Keratinocyte (primary cell): ENCODE measurements around the gene GRM1. TPM values are rescaled to one million over a fixed set of nuclear protein-coding genes. Genes with fewer than 3 reads are reported as not detected.

Source experiments
- DNase-seq: peaks from one replicate; pipeline ENCODE4 v3.0.0-alpha.2; 2011; ENCODE audit warnings: low read depth, missing footprints, low spot score
- FAIRE-seq: peaks from 2 replicates; lab custom pipeline; 2011; peaks lifted over from hg19 to GRCh38; lab: Jason Lieb, UNC
- H2AFZ ChIP-seq: 2 replicates; pipeline ENCODE4 v1.6.0; 2012; ENCODE audit warnings: low read length, control low read depth, inconsistent platforms; ENCODE audit not compliant: control insufficient read depth
- H3K27ac ChIP-seq: 2 replicates; pipeline ENCODE4 v1.5.1; 2011; ENCODE audit warnings: low read length; ENCODE audit not compliant: control insufficient read depth, insufficient read depth
- H3K27me3 ChIP-seq: 3 replicates; pipeline ENCODE4 v1.6.0; 2011; ENCODE audit warnings: low read length; ENCODE audit not compliant: control insufficient read depth, insufficient read depth; ENCODE audit errors: extremely low read depth
- H3K36me3 ChIP-seq, 2 experiments: 2 replicates in 1 of 2; 3 replicates in 1 of 2; pipeline ENCODE4 v1.5.1; 2011; ENCODE audit warnings: low read length in 2 of 2, mild to moderate bottlenecking in 1 of 2; ENCODE audit not compliant: control insufficient read depth in 2 of 2, insufficient read depth in 2 of 2; ENCODE audit errors: extremely low read depth in 1 of 2
- H3K4me1 ChIP-seq: 3 replicates; pipeline ENCODE4 v1.5.1; 2011; ENCODE audit warnings: low read length; ENCODE audit not compliant: control insufficient read depth, insufficient read depth; ENCODE audit errors: extremely low read depth
- H3K4me2 ChIP-seq: 3 replicates; pipeline ENCODE4 v1.6.0; 2011; ENCODE audit warnings: low read depth, low read length; ENCODE audit not compliant: control insufficient read depth, insufficient read depth; ENCODE audit errors: extremely low read depth
- H3K4me3 ChIP-seq, 3 experiments: fragments of 200-600 bp in 1 of 3; sonication (generic) in 1 of 3; 2 replicates in 2 of 3; 3 replicates in 1 of 3; pipeline ENCODE4 v1.5.1; 2011 to 2016; ENCODE audit warnings: low read length in 3 of 3, mild to moderate bottlenecking in 3 of 3, control low read depth in 2 of 3, inconsistent platforms in 1 of 3, low read depth in 1 of 3, mixed read lengths in 1 of 3, mixed run types in 1 of 3, moderate library complexity in 1 of 3; ENCODE audit not compliant: control insufficient read depth in 2 of 3, insufficient read depth in 2 of 3; ENCODE audit errors: extremely low read depth in 1 of 3
- H3K79me2 ChIP-seq: 2 replicates; pipeline ENCODE4 v1.6.0; 2012; ENCODE audit warnings: low read length; ENCODE audit not compliant: control insufficient read depth, insufficient read depth
- H3K9ac ChIP-seq: 3 replicates; pipeline ENCODE4 v1.6.0; 2011; ENCODE audit warnings: low read length; ENCODE audit not compliant: control insufficient read depth, insufficient read depth; ENCODE audit errors: extremely low read depth
- H3K9me1 ChIP-seq: 3 replicates; pipeline ENCODE4 v1.6.0; 2011; ENCODE audit warnings: low read length; ENCODE audit not compliant: control insufficient read depth, insufficient read depth; ENCODE audit errors: extremely low read depth
- H3K9me3 ChIP-seq: 2 replicates; pipeline ENCODE4 v1.5.1; 2012; ENCODE audit warnings: low read depth, low read length; ENCODE audit not compliant: control insufficient read depth
- H4K20me1 ChIP-seq: 3 replicates; pipeline ENCODE4 v1.6.0; 2011; ENCODE audit warnings: low read length; ENCODE audit not compliant: control insufficient read depth, insufficient read depth; ENCODE audit errors: extremely low read depth
- CTCF ChIP-seq, 3 experiments: IDR thresholded peaks in 1 of 3; conservative IDR thresholded peaks in 1 of 3; optimal IDR thresholded peaks in 1 of 3; 2 replicates in 2 of 3; 3 replicates in 1 of 3; pipeline versions ENCODE3 to v1.5.1; 2011; ENCODE audit warnings: low read length in 3 of 3, mild to moderate bottlenecking in 3 of 3, moderate library complexity in 2 of 3, control low read depth in 1 of 3, inconsistent platforms in 1 of 3; ENCODE audit not compliant: insufficient read depth in 2 of 3; ENCODE audit errors: extremely low read depth in 1 of 3
- EZH2 ChIP-seq: IDR thresholded peaks from one replicate; pipeline ENCODE4 v1.6.1; 2012; ENCODE audit warnings: inconsistent platforms, mild to moderate bottlenecking, low read length, moderate library complexity
- dilution Hi-C: fragments of 300-500 bp; cut with MboI; formaldehyde crosslinking; loops from one replicate; pipeline ENCODE4 v1.7.0; 2020; ENCODE audit warnings: low sequenced_read_pairs; ENCODE audit not compliant: extremely low pct_ligation_motif_present
- polyA plus RNA-seq, 5 experiments: library from polyadenylated mRNA; depleted of rRNA in 3 of 5; stranded (reverse) in 3 of 5; stranded (forward) in 1 of 5; unstranded in 1 of 5; fragments of >200 nt; gene quantifications; 1 replicate in 1 of 5; 2 replicates in 3 of 5; 3 replicates in 1 of 5; pipeline versions ENCODE4 v1.2.1 to v1.2.3, GENCODE V29; 2011 to 2012; ENCODE audit warnings: missing spikeins in 2 of 5, low read depth in 1 of 5, low replicate concordance in 1 of 5

GRM1 gene
- polyA plus RNA-seq, 1 donor (not counting 4 experiments of a cell fraction or from before 2014, with no cell fraction given), result not detected

- H3K79me2 ChIP-seq, result no peaks in the 10 kb centered on the region
- dilution Hi-C loops, result no loop called here
- H3K4me1 ChIP-seq, result no peaks in the 10 kb centered on the region
- H3K9me3 ChIP-seq, result no peaks in the 10 kb centered on the region
- H3K9ac ChIP-seq, result no peak overlapping the region
- FAIRE-seq (no peak), DNase-seq (no peak)
- no peak overlapping the region for H3K27ac ChIP-seq
- H3K27me3 ChIP-seq, result no peaks in the 10 kb centered on the region
- H2AFZ ChIP-seq, result no peak overlapping the region
- H3K36me3 ChIP-seq, result no peaks in the 10 kb centered on the region
- no peaks in the 10 kb centered on the region for H4K20me1 ChIP-seq
- TF ChIP-seq EZH2 (no peak), CTCF (optimal IDR thresholded peaks at IDR 0.05 in 1 of 3, IDR thresholded peaks at IDR 0.05 in 1 of 3, conservative IDR thresholded peaks at IDR 0.05 in 1 of 3; ENCODE audit: extremely low read depth in 1 of 3, insufficient read depth in 2 of 3, low read length in 3 of 3) (no peak)
- no peaks in the 10 kb centered on the region for H3K9me1 ChIP-seq
- no peak overlapping the region for H3K4me3 ChIP-seq
- H3K4me2 ChIP-seq, result no peak overlapping the region
Observed at GRCh38 chr6:146345598-146345997, 316.7 kb downstream of the GRM1 start.

- DNase-seq (no peak), FAIRE-seq (no peak)
- TF ChIP-seq EZH2, result no peak
- no peak for TF ChIP-seq CTCF (optimal IDR thresholded peaks at IDR 0.05 in 1 of 3, IDR thresholded peaks at IDR 0.05 in 1 of 3, conservative IDR thresholded peaks at IDR 0.05 in 1 of 3; ENCODE audit: extremely low read depth in 1 of 3, insufficient read depth in 2 of 3, low read length in 3 of 3)
- H3K4me3 ChIP-seq, result no peak overlapping the region
- H3K4me2 ChIP-seq, result no peak overlapping the region
- no peak overlapping the region for H3K27ac ChIP-seq
- H2AFZ ChIP-seq, result no peak overlapping the region
- H3K9me3 ChIP-seq, result no peaks in the 10 kb centered on the region
- dilution Hi-C loops, result no loop called here
- H4K20me1 ChIP-seq, result no peaks in the 10 kb centered on the region
- no peaks in the 10 kb centered on the region for H3K27me3 ChIP-seq
- no peaks in the 10 kb centered on the region for H3K79me2 ChIP-seq
- H3K4me1 ChIP-seq, result no peaks in the 10 kb centered on the region
- no peaks in the 10 kb centered on the region for H3K9me1 ChIP-seq
- no peaks in the 10 kb centered on the region for H3K36me3 ChIP-seq
- no peak overlapping the region for H3K9ac ChIP-seq
Observed at GRCh38 chr6:146347090-146347489, 318.2 kb downstream of the GRM1 start.
